ENCODE measurements around the gene P2RY6.

The P2RY6 gene

GRCh38 chr11:73308961-73309919 lies 37.1 kb downstream of the P2RY6 start:
- DNase-seq (ENCODE audit: low read depth, low spot score), result no peak
- H3K4me3 ChIP-seq (ENCODE audit: low read length), result no peak overlapping the region

GRCh38 chr11:73310076-73310475 lies 37.9 kb downstream of the P2RY6 start:
- H3K4me3 ChIP-seq (ENCODE audit: low read length), result no peak overlapping the region

GRCh38 chr11:73310661-73311393 lies 38.7 kb downstream of the P2RY6 start:
- H3K4me3 ChIP-seq (ENCODE audit: low read length), result no peak overlapping the region
- DNase-seq (ENCODE audit: low read depth, low spot score), result no peak

More at GRCh38 chr11:73310076-73310475, 37.9 kb downstream of the P2RY6 start:
- no peak for DNase-seq (ENCODE audit: low read depth, low spot score)

GRCh38 chr11:73311394-73311869 lies 39.3 kb downstream of the P2RY6 start:
- no peak for DNase-seq (ENCODE audit: low read depth, low spot score)
- H3K4me3 ChIP-seq (ENCODE audit: low read length), result no peak overlapping the region

GRCh38 chr11:73312036-73312435 lies 39.9 kb downstream of the P2RY6 start:
- H3K4me3 ChIP-seq (ENCODE audit: low read length), result no peak overlapping the region
- DNase-seq (ENCODE audit: low read depth, low spot score), result no peak

GRCh38 chr11:73312851-73313327 lies 40.8 kb downstream of the P2RY6 start:
- H3K4me3 ChIP-seq (ENCODE audit: low read length), result no peak overlapping the region
- no peak for DNase-seq (ENCODE audit: low read depth, low spot score)

GRCh38 chr11:73313652-73314051 lies 41.5 kb downstream of the P2RY6 start:
- no peak overlapping the region for H3K4me3 ChIP-seq (ENCODE audit: low read length)
- no peak for DNase-seq (ENCODE audit: low read depth, low spot score)

- DNase-seq (ENCODE audit: low read depth, low spot score), result no peak
- no peak overlapping the region for H3K4me3 ChIP-seq (ENCODE audit: low read length)
Observed at GRCh38 chr11:73314117-73314961, 42.2 kb downstream of the P2RY6 start.

- no peak overlapping the region for H3K4me3 ChIP-seq (ENCODE audit: low read length)
Observed at GRCh38 chr11:73315293-73316020, 43.3 kb downstream of the P2RY6 start.

GRCh38 chr11:73316422-73316821 lies 44.3 kb downstream of the P2RY6 start:
- no peak overlapping the region for H3K4me3 ChIP-seq (ENCODE audit: low read length)
- DNase-seq (ENCODE audit: low read depth, low spot score), result no peak

More at GRCh38 chr11:73315293-73316020, 43.3 kb downstream of the P2RY6 start:
- no peak for DNase-seq (ENCODE audit: low read depth, low spot score)

- no peak for DNase-seq (ENCODE audit: low read depth, low spot score)
Observed at GRCh38 chr11:73317373-73317772, 45.2 kb downstream of the P2RY6 start.

GRCh38 chr11:73317803-73318202 lies 45.7 kb downstream of the P2RY6 start:
- no peak for DNase-seq (ENCODE audit: low read depth, low spot score)
- no peak overlapping the region for H3K4me3 ChIP-seq (ENCODE audit: low read length)

More at GRCh38 chr11:73317373-73317772, 45.2 kb downstream of the P2RY6 start:
- H3K4me3 ChIP-seq (ENCODE audit: low read length), result no peak overlapping the region

- no peak for DNase-seq (ENCODE audit: low read depth, low spot score)
- H3K4me3 ChIP-seq (ENCODE audit: low read length), result no peak overlapping the region
Observed at GRCh38 chr11:73318501-73319011, 46.4 kb downstream of the P2RY6 start.

GRCh38 chr11:73320763-73321603 lies 48.8 kb downstream of the P2RY6 start:
- no peak overlapping the region for H3K4me3 ChIP-seq (ENCODE audit: low read length)
- DNase-seq (ENCODE audit: low read depth, low spot score), result no peak

- no peak overlapping the region for H3K4me3 ChIP-seq (ENCODE audit: low read length)
- DNase-seq (ENCODE audit: low read depth, low spot score), result peak; percentile 23
Observed at GRCh38 chr11:73321604-73322381, 49.7 kb downstream of the P2RY6 start.
